A549 (cell line): ENCODE results near the gene LYRM7.

Source experiments
- CTCF ChIP-seq: fragments of >200 bp; sonication (Bioruptor Twin); formaldehyde crosslinking; IDR thresholded peaks from 3 replicates; pipeline ENCODE4 v1.5.1; 2016
- EP300 ChIP-seq, 2 experiments: fragments of >200 bp; sonication (Bioruptor Twin); formaldehyde crosslinking; IDR thresholded peaks; 2 replicates in 1 of 2; 3 replicates in 1 of 2; pipeline ENCODE4 v1.6.1; 2016 to 2017
- PHF8 ChIP-seq: fragments of 200-600 bp; sonication (generic); IDR thresholded peaks from 2 replicates; pipeline ENCODE4 v1.6.1; 2016; ENCODE audit warnings: low read depth, mild to moderate bottlenecking, antibody characterized with exemption, moderate library complexity, borderline replicate concordance
- POLR2A ChIP-seq: IDR thresholded peaks from 2 replicates; pipeline ENCODE4 v1.6.1; 2012; ENCODE audit warnings: mild to moderate bottlenecking, low read length
- POLR2AphosphoS2 ChIP-seq: conservative IDR thresholded peaks from 2 replicates; pipeline ENCODE4 v1.6.1; 2012; ENCODE audit warnings: low read length, improper control_type of control experiment, inconsistent platforms
- SMC3 ChIP-seq: fragments of >200 bp; sonication (Bioruptor Twin); formaldehyde crosslinking; IDR thresholded peaks from 3 replicates; pipeline ENCODE4 v1.6.1; 2018; ENCODE audit warnings: inconsistent platforms
- USF2 ChIP-seq: fragments of 450-650 bp; IDR thresholded peaks from 2 replicates; pipeline ENCODE4 v1.6.1; 2014; ENCODE audit warnings: antibody characterized with exemption

- TF ChIP-seq EP300 (IDR thresholded peaks at IDR 0.05) (no peak), POLR2A (no peak), CTCF (no peak), SMC3 (no peak), USF2 (no peak), POLR2AphosphoS2 (no peak), PHF8 (no peak)
Observed at GRCh38 chr5:131148835-131149234, 21.9 kb upstream of the LYRM7 start.
